Stimulated activated memory B cell treated with anti-CD40 and anti-IgM and Interleukin-4, amounts not matched to agents 10 μg/mL and 1 μg/mL and 100 μg/mL, for 72 hours (primary cell): ENCODE data around the gene HTT.
"Not testable (repeated sequence)": the region's sequence is repeated elsewhere in the genome, so short reads cannot be mapped to it uniquely, and the experiment has no call there.

Experiments
- ATAC-seq: fragments of 150-1000 bp; cut with Tn5 transposase; 2 replicates; pipeline ENCODE4 v1.10.0; 2021
- H3K27ac Mint-ChIP-seq: one replicate; pipeline ENCODE4 v1.8.0; 2022; ENCODE audit warnings: mild to moderate bottlenecking, mixed read lengths
- H3K27me3 Mint-ChIP-seq: one replicate; pipeline ENCODE4 v1.8.0; 2022; ENCODE audit warnings: mixed read lengths
- H3K36me3 Mint-ChIP-seq: one replicate; pipeline ENCODE4 v1.8.0; 2022; ENCODE audit warnings: mixed read lengths
- H3K4me1 Mint-ChIP-seq: one replicate; pipeline ENCODE4 v1.8.0; 2022; ENCODE audit warnings: mixed read lengths
- H3K4me3 Mint-ChIP-seq: one replicate; pipeline ENCODE4 v1.8.0; 2022; ENCODE audit warnings: mild to moderate bottlenecking, moderate library complexity, mixed read lengths
- H3K9me3 Mint-ChIP-seq: one replicate; pipeline ENCODE4 v1.8.0; 2022; ENCODE audit warnings: mixed read lengths

The HTT gene

GRCh38 chr4:3145234-3145924 is 70.9 kb downstream of the HTT start:
- ATAC-seq: no peak
- Mint-ChIP-seq H3K9me3 (no peaks in the 10 kb centered on the region), H3K4me1 (no peaks in the 10 kb centered on the region), H3K36me3 (peaks cover 68% of the 10 kb centered on the region), H3K27ac (peak overlapping the region; percentile 22), H3K27me3 (no peaks in the 10 kb centered on the region), H3K4me3 (no peak overlapping the region)

GRCh38 chr4:3148926-3149325 is 74.4 kb downstream of the HTT start:
- no peak overlapping the region for H3K27ac Mint-ChIP-seq
- no peaks in the 10 kb centered on the region for H3K27me3 Mint-ChIP-seq
- no peaks in the 10 kb centered on the region for H3K4me1 Mint-ChIP-seq
- no peak overlapping the region for H3K4me3 Mint-ChIP-seq
- no peaks in the 10 kb centered on the region for H3K9me3 Mint-ChIP-seq
- H3K36me3 Mint-ChIP-seq: peaks cover 85% of the 10 kb centered on the region
- no peak for ATAC-seq

- not testable (repeated sequence) for ATAC-seq, H3K27ac Mint-ChIP-seq, H3K4me1 Mint-ChIP-seq, H3K4me3 Mint-ChIP-seq, H3K9me3 Mint-ChIP-seq, H3K27me3 Mint-ChIP-seq
- H3K36me3 Mint-ChIP-seq: peaks cover 77% of the 10 kb centered on the region
These were observed 76.8 kb downstream of the HTT start for GRCh38 chr4:3151238-3151637.

GRCh38 chr4:3157366-3157765 is 82.9 kb downstream of the HTT start:
- peaks cover 70% of the 10 kb centered on the region for H3K36me3 Mint-ChIP-seq
- H3K4me3 Mint-ChIP-seq: no peak overlapping the region
- H3K27me3 Mint-ChIP-seq: no peaks in the 10 kb centered on the region
- H3K4me1 Mint-ChIP-seq: peaks cover 8% of the 10 kb centered on the region
- H3K27ac Mint-ChIP-seq: no peak overlapping the region
- ATAC-seq: no peak
- peaks cover 9% of the 10 kb centered on the region for H3K9me3 Mint-ChIP-seq

- peaks cover 9% of the 10 kb centered on the region for H3K9me3 Mint-ChIP-seq
- H3K36me3 Mint-ChIP-seq: peaks cover 70% of the 10 kb centered on the region
- H3K4me1 Mint-ChIP-seq: peaks cover 20% of the 10 kb centered on the region
- ATAC-seq: no peak
- H3K27ac Mint-ChIP-seq: no peak overlapping the region
- H3K27me3 Mint-ChIP-seq: no peaks in the 10 kb centered on the region
- H3K4me3 Mint-ChIP-seq: no peak overlapping the region
These were observed 84.4 kb downstream of the HTT start for GRCh38 chr4:3158841-3159240.

- Mint-ChIP-seq H3K36me3 (peaks cover 74% of the 10 kb centered on the region), H3K27ac (no peak overlapping the region), H3K27me3 (no peaks in the 10 kb centered on the region), H3K4me1 (peaks cover 36% of the 10 kb centered on the region), H3K4me3 (no peak overlapping the region), H3K9me3 (peaks cover 9% of the 10 kb centered on the region)
- no peak for ATAC-seq
These were observed 86.0 kb downstream of the HTT start for GRCh38 chr4:3160438-3160837.

- not testable (repeated sequence) for H3K4me3 Mint-ChIP-seq, H3K9me3 Mint-ChIP-seq, ATAC-seq, H3K27me3 Mint-ChIP-seq, H3K27ac Mint-ChIP-seq
- Mint-ChIP-seq H3K36me3 (peaks cover 80% of the 10 kb centered on the region), H3K4me1 (peaks cover 40% of the 10 kb centered on the region)
These were observed 86.6 kb downstream of the HTT start for GRCh38 chr4:3161044-3161443.

- H3K27ac Mint-ChIP-seq, ATAC-seq, H3K27me3 Mint-ChIP-seq, H3K9me3 Mint-ChIP-seq, H3K4me3 Mint-ChIP-seq: not testable (repeated sequence)
- H3K36me3 Mint-ChIP-seq: peaks cover 99% of the 10 kb centered on the region
- peaks cover 68% of the 10 kb centered on the region for H3K4me1 Mint-ChIP-seq
These were observed 92.0 kb downstream of the HTT start for GRCh38 chr4:3166434-3166833.

- H3K4me3 Mint-ChIP-seq: no peak overlapping the region
- peaks cover 97% of the 10 kb centered on the region for H3K36me3 Mint-ChIP-seq
- no peaks in the 10 kb centered on the region for H3K27me3 Mint-ChIP-seq
- no peaks in the 10 kb centered on the region for H3K9me3 Mint-ChIP-seq
- H3K4me1 Mint-ChIP-seq: peaks cover 53% of the 10 kb centered on the region
- H3K27ac Mint-ChIP-seq: peak overlapping the region; percentile 60
- ATAC-seq: peak; percentile 70
These were observed 93.5 kb downstream of the HTT start for GRCh38 chr4:3168029-3168428.

- Mint-ChIP-seq H3K9me3 (no peaks in the 10 kb centered on the region), H3K27me3 (no peaks in the 10 kb centered on the region), H3K4me1 (peaks cover 9% of the 10 kb centered on the region), H3K27ac (no peak overlapping the region), H3K4me3 (no peak overlapping the region), H3K36me3 (peaks cover 76% of the 10 kb centered on the region)
- ATAC-seq: no peak
These were observed 100.2 kb downstream of the HTT start for GRCh38 chr4:3174371-3175338.

- H3K36me3 Mint-ChIP-seq: peaks cover 76% of the 10 kb centered on the region
- H3K9me3 Mint-ChIP-seq: no peaks in the 10 kb centered on the region
- ATAC-seq: no peak
- no peak overlapping the region for H3K4me3 Mint-ChIP-seq
- H3K27ac Mint-ChIP-seq: no peak overlapping the region
- no peaks in the 10 kb centered on the region for H3K27me3 Mint-ChIP-seq
- no peaks in the 10 kb centered on the region for H3K4me1 Mint-ChIP-seq
These were observed 102.1 kb downstream of the HTT start for GRCh38 chr4:3176367-3177229.

GRCh38 chr4:3177426-3177825 is 102.9 kb downstream of the HTT start:
- Mint-ChIP-seq H3K4me3 (no peak overlapping the region), H3K36me3 (peaks cover 75% of the 10 kb centered on the region)
- no peak for ATAC-seq

GRCh38 chr4:3177905-3178304 is 103.4 kb downstream of the HTT start:
- no peak for ATAC-seq
- Mint-ChIP-seq H3K4me3 (no peak overlapping the region), H3K36me3 (peaks cover 77% of the 10 kb centered on the region), H3K27me3 (no peaks in the 10 kb centered on the region), H3K9me3 (no peaks in the 10 kb centered on the region), H3K4me1 (no peaks in the 10 kb centered on the region), H3K27ac (no peak overlapping the region)

More at GRCh38 chr4:3177426-3177825, 102.9 kb downstream of the HTT start:
- H3K4me1 Mint-ChIP-seq: no peaks in the 10 kb centered on the region
- H3K9me3 Mint-ChIP-seq: no peaks in the 10 kb centered on the region
- no peak overlapping the region for H3K27ac Mint-ChIP-seq
- H3K27me3 Mint-ChIP-seq: no peaks in the 10 kb centered on the region

- H3K36me3 Mint-ChIP-seq: peaks cover 75% of the 10 kb centered on the region
These were observed 103.9 kb downstream of the HTT start for GRCh38 chr4:3178351-3178750.

GRCh38 chr4:3179126-3179706 is 104.7 kb downstream of the HTT start:
- Mint-ChIP-seq H3K36me3 (peaks cover 82% of the 10 kb centered on the region), H3K4me3 (no peak overlapping the region), H3K27ac (no peak overlapping the region), H3K4me1 (peaks cover 4% of the 10 kb centered on the region), H3K9me3 (no peaks in the 10 kb centered on the region), H3K27me3 (no peaks in the 10 kb centered on the region)
- ATAC-seq: no peak

More at GRCh38 chr4:3178351-3178750, 103.9 kb downstream of the HTT start:
- Mint-ChIP-seq H3K9me3 (no peaks in the 10 kb centered on the region), H3K27ac (no peak overlapping the region), H3K4me1 (no peaks in the 10 kb centered on the region), H3K4me3 (no peak overlapping the region), H3K27me3 (no peaks in the 10 kb centered on the region)
- no peak for ATAC-seq
